ENCODE measurements around the gene TICRR.

The TICRR gene

DNA sequence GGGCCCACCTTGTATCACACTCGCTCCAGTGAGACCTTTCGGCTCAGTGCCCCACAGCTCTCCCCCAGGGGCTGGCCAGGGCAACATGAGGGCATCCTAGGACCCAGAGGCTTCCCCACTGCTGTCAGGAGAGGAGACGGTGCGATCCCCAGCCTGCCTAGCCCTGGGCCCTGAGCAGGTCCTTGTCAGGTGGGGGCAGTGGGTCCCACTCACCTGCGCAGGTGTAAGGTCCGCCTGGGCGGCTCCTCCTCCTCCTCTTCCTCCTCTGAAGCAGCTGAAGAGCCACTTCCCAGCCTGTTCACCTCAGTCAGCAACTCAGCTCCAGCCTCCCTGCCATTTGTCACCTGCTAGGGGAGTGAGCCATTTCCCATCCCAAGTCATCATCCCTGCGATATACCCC lies 70.4 kb downstream of the TICRR start:
- Histone ChIP-seq H3K36me3 (ENCODE audit: control insufficient read depth in 2 of 2, insufficient read depth in 2 of 2, low read length in 2 of 2) (peaks cover 3 to 13% of the 10 kb centered on the region in 2 donors), H3K27me3 (ENCODE audit: control insufficient read depth in 1 of 2, insufficient read depth in 2 of 2, low read length in 2 of 2) (no peaks in the 10 kb centered on the region), H3K27ac (ENCODE audit: low read length) (no peak overlapping the region), H3K4me3 (ENCODE audit: low read length in 2 of 2) (no peak overlapping the region), H3K9me3 (ENCODE audit: control insufficient read depth in 2 of 2, low read length in 2 of 2) (no peaks in the 10 kb centered on the region), H3K4me1 (ENCODE audit: control insufficient read depth, insufficient read depth, low read length) (peaks cover 7% of the 10 kb centered on the region), H3K9ac (ENCODE audit: low read length in 2 of 2) (no peak overlapping the region)

DNA sequence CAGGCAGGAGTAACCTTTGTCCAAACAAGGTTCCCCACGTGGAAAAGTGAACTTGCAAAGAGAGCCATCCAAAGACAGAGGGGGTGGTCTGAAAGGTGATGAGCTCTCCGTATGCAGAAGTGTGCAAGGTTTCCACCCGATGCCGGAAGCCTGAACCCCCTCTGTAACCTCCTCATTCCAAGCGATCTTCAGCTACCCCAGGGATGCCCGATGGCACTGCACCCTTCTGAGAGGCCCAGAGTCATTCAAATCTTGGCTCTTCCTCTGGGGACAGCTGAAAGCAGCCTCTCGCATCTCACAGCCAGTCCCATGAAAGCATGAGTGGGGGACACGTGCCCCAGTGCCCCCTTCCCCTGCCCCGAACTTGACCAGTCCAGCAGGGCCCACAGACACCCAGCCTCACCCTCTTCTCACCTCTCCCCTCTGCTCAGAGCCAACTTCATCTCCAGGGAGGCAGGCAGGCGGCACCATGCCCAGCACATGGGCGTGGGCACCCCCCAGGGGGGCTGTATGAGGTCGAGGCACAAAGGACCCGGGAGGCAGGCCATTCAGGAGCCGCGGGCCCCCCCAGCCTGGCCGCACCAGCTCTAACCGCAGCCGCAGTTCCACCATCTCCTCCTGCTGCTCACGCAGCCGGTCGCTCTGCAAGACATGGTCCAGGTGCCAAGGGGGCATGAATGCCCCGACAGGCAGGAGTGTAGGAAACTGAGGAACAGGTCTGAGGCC lies 71.3 kb downstream of the TICRR start:
- no peak overlapping the region for H3K9ac ChIP-seq (ENCODE audit: low read length in 2 of 2)
- no peak overlapping the region for H3K4me3 ChIP-seq (ENCODE audit: low read length in 2 of 2)
- H3K27me3 ChIP-seq (ENCODE audit: control insufficient read depth in 1 of 2, insufficient read depth in 2 of 2, low read length in 2 of 2): no peaks in the 10 kb centered on the region
- no peaks in the 10 kb centered on the region for H3K9me3 ChIP-seq (ENCODE audit: control insufficient read depth in 2 of 2, low read length in 2 of 2)
- H3K27ac ChIP-seq (ENCODE audit: low read length): no peak overlapping the region
- H3K36me3 ChIP-seq (ENCODE audit: control insufficient read depth in 2 of 2, insufficient read depth in 2 of 2, low read length in 2 of 2): peaks cover 3 to 10% of the 10 kb centered on the region in 2 donors
- peaks cover 7% of the 10 kb centered on the region for H3K4me1 ChIP-seq (ENCODE audit: control insufficient read depth, insufficient read depth, low read length)

DNA sequence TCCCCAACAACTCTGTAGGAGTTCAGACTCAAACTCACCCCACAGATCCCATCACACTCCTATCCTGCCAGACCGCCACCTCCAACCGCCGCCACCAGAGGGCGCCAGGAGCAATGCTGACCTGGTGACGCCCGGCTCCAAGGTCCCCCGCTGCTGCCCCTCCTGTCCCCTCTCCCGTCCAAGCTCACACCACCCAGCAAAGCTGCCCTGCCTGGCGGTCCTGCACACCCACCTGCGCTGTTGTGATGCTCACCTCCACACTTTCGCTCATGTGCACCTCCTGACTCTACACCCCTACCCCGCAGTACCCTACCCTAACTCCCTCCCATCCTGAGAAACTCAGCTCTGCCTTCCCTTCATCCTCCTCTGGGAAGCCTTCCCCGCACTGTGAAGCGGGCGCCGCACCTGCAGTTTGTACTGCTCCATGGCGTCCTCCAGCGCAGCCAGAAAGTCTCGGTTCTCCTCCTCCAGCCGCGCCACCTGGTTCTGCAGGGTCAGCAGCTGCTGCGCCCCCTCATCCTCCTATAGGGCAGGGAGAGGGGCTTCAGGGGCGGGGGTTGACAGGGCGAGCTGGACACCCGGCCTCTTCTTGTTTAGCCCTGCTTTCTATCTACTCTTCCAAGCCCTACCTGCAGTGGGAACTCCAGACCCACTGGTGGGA lies 72.1 kb downstream of the TICRR start:
- Histone ChIP-seq H3K4me1 (ENCODE audit: control insufficient read depth, insufficient read depth, low read length) (peaks cover 7% of the 10 kb centered on the region), H3K9ac (ENCODE audit: low read length in 2 of 2) (no peak overlapping the region), H3K9me3 (ENCODE audit: control insufficient read depth in 2 of 2, low read length in 2 of 2) (no peaks in the 10 kb centered on the region), H3K36me3 (ENCODE audit: control insufficient read depth in 2 of 2, insufficient read depth in 2 of 2, low read length in 2 of 2) (peaks cover 5 to 6% of the 10 kb centered on the region in 2 donors), H3K27ac (ENCODE audit: low read length) (no peak overlapping the region), H3K27me3 (ENCODE audit: control insufficient read depth in 1 of 2, insufficient read depth in 2 of 2, low read length in 2 of 2) (no peaks in the 10 kb centered on the region), H3K4me3 (ENCODE audit: low read length in 2 of 2) (peak overlapping the region in 1 of 2 donors; percentile 44)

DNA sequence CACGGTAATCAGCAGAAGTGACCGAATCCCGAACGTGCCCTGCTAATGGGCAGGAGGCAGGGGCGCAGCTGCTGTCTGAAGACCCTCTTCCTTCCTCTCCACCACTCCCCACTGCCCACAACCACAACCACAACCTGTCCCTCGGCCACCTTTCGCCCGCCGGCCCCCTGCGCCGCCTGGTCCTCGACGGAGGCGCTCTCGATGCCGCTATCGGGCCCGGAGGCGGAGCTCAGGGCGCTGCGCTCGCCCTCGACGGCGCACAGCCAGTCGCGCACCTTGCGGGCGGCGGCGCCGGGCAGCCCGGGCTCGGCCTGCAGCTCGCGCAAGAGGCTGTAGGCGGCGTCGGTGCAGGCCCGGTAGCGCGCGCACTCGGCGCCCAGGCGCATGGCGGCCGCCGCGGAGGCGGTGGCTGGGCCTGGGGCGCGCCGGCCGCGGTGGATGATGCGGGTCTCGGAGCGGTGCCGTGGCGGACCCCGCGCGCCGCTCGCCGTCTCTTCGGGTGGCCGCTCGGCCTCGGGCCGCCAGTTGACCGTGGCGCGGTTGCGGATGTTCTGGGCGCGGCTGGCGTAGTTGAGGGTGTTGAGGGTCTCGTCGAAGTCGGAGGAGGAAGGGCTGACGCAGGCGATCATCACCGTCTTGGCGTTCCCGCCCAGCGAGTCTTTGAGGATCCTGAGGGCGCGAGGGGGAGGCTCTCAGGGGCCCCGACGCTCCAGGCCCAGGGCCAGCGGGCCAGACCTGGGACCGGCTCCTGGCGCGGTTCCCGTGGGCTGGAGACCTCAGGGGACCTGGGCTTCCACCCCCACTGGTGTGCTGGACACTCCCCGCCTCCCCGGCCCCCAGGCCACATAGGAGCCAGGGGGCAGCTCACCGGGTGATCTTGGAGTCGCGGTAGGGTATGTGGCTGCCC lies 73.1 kb downstream of the TICRR start:
- Histone ChIP-seq H3K9ac (ENCODE audit: low read length in 2 of 2) (no peak overlapping the region), H3K36me3 (ENCODE audit: control insufficient read depth in 2 of 2, insufficient read depth in 2 of 2, low read length in 2 of 2) (peaks cover 4 to 5% of the 10 kb centered on the region in 2 donors), H3K9me3 (ENCODE audit: control insufficient read depth in 2 of 2, low read length in 2 of 2) (no peaks in the 10 kb centered on the region), H3K4me3 (ENCODE audit: low read length in 2 of 2) (no peak overlapping the region), H3K27me3 (ENCODE audit: control insufficient read depth in 1 of 2, insufficient read depth in 2 of 2, low read length in 2 of 2) (no peaks in the 10 kb centered on the region), H3K4me1 (ENCODE audit: control insufficient read depth, insufficient read depth, low read length) (peaks cover 7% of the 10 kb centered on the region), H3K27ac (ENCODE audit: low read length) (no peak overlapping the region)

DNA sequence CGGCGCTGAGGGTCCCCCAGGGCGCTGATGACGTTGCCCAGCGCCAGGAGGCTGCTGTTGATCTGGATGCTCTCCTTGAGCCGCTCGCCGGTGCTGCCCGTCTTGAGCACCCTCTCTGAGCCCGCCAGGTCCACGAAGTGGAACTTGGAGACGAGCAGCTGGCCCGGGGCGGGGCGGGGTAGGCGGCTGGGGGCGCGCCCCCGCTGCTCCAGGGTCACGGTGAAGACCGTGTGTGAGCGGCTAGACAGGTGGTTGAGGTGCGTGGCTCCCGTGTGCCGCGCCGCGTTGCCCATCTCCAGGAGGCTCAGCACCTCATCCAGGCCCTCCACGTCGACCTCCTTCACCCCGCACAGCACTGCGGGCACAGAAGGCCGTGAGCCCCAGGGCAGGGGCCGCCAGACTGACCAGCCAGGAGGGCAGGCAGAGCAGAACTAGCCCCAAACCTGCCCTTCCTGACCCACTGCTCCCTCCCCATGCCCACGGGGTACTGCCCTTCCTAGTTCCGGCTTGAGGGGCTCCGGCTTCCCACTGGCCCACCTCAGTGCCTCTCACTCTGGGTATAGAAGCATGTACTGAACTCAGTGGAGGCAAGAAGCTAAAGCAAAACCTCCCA lies 73.8 kb downstream of the TICRR start:
- Histone ChIP-seq H3K36me3 (ENCODE audit: control insufficient read depth in 2 of 2, insufficient read depth in 2 of 2, low read length in 2 of 2) (peaks cover 3 to 5% of the 10 kb centered on the region in 2 donors), H3K4me3 (ENCODE audit: low read length in 2 of 2) (no peak overlapping the region), H3K9ac (ENCODE audit: low read length in 2 of 2) (no peak overlapping the region), H3K27ac (ENCODE audit: low read length) (no peak overlapping the region), H3K9me3 (ENCODE audit: control insufficient read depth in 2 of 2, low read length in 2 of 2) (no peaks in the 10 kb centered on the region), H3K27me3 (ENCODE audit: control insufficient read depth in 1 of 2, insufficient read depth in 2 of 2, low read length in 2 of 2) (no peaks in the 10 kb centered on the region), H3K4me1 (ENCODE audit: control insufficient read depth, insufficient read depth, low read length) (peaks cover 7% of the 10 kb centered on the region)

DNA sequence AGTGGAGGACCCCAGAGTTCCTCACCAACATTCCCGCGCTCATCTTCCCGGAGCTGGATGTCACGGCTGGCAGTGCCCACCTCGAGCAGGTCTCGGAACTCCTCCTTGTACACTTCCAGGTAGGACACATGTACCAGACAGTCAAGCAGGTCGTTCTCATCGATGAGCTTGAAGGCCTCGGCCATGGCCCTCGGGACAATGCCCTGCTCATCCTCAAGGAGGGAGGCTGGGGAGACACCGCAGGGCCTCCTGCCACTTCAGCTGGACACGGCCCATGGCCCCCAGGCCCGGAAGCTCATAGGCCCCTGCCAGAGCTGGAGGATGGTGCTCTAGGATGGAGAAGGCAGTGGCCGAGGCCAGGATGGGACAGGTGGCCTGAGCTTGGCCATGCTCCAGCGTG lies 74.4 kb downstream of the TICRR start:
- H3K36me3 ChIP-seq (ENCODE audit: control insufficient read depth in 2 of 2, insufficient read depth in 2 of 2, low read length in 2 of 2): peaks cover 2 to 3% of the 10 kb centered on the region in 2 donors
- H3K9me3 ChIP-seq (ENCODE audit: control insufficient read depth in 2 of 2, low read length in 2 of 2): no peaks in the 10 kb centered on the region
- H3K4me1 ChIP-seq (ENCODE audit: control insufficient read depth, insufficient read depth, low read length): peaks cover 12% of the 10 kb centered on the region
- no peak overlapping the region for H3K4me3 ChIP-seq (ENCODE audit: low read length in 2 of 2)
- no peaks in the 10 kb centered on the region for H3K27me3 ChIP-seq (ENCODE audit: control insufficient read depth in 1 of 2, insufficient read depth in 2 of 2, low read length in 2 of 2)
- H3K9ac ChIP-seq (ENCODE audit: low read length in 2 of 2): no peak overlapping the region
- H3K27ac ChIP-seq (ENCODE audit: low read length): no peak overlapping the region

DNA sequence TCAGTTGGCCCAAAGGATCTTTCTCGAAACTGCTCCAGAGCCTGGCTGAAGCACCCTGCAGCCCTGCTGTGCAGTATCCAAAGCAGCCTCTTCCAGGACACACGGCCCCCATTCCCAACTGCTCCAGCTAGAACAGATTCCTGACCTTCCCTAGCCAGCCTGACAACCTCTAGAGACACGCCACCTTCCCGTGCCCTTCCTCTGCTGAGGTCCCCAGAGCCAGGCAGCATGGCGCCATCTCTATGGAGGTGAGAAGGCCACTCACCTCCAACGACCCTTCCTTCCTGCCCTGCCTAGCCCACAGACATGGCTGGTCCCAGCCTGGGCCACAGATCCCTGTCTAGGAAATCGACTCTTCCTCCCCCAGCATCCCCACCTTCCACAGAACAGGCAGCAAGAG lies 76.9 kb downstream of the TICRR start:
- Histone ChIP-seq H3K9ac (ENCODE audit: low read length in 2 of 2) (no peak overlapping the region), H3K36me3 (ENCODE audit: control insufficient read depth in 2 of 2, insufficient read depth in 2 of 2, low read length in 2 of 2) (peaks cover 2 to 3% of the 10 kb centered on the region in 2 donors), H3K4me1 (ENCODE audit: control insufficient read depth, insufficient read depth, low read length) (peaks cover 13% of the 10 kb centered on the region), H3K27me3 (ENCODE audit: control insufficient read depth in 1 of 2, insufficient read depth in 2 of 2, low read length in 2 of 2) (no peaks in the 10 kb centered on the region), H3K27ac (ENCODE audit: low read length) (no peak overlapping the region), H3K9me3 (ENCODE audit: control insufficient read depth in 2 of 2, low read length in 2 of 2) (no peaks in the 10 kb centered on the region), H3K4me3 (ENCODE audit: low read length in 2 of 2) (no peak overlapping the region)

DNA sequence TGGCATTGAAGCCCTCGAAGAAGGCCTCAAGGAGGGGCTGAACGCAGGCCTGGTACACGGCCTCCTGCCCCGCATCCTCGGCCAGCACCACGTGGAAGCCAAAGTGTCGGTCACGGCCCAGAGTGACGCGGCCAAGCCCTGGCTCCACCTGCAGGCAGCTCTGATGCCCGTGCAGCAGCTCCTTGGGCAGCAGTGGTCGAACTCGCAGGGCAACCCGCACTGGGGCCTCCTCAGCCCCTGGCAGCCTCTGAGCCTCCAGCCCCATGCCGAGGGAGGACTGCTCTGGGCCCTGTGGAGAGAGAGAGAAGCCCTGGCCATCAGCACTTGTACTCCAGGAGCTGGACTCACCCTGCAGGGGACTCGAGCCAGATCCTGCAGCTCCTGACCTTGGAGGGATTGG lies 77.4 kb downstream of the TICRR start:
- no peaks in the 10 kb centered on the region for H3K9me3 ChIP-seq (ENCODE audit: control insufficient read depth in 2 of 2, low read length in 2 of 2)
- no peak overlapping the region for H3K4me3 ChIP-seq (ENCODE audit: low read length in 2 of 2)
- H3K36me3 ChIP-seq (ENCODE audit: control insufficient read depth in 2 of 2, insufficient read depth in 2 of 2, low read length in 2 of 2): peaks cover 2 to 3% of the 10 kb centered on the region in 2 donors
- H3K9ac ChIP-seq (ENCODE audit: low read length in 2 of 2): no peak overlapping the region
- no peak overlapping the region for H3K27ac ChIP-seq (ENCODE audit: low read length)
- H3K27me3 ChIP-seq (ENCODE audit: control insufficient read depth in 1 of 2, insufficient read depth in 2 of 2, low read length in 2 of 2): no peaks in the 10 kb centered on the region
- H3K4me1 ChIP-seq (ENCODE audit: control insufficient read depth, insufficient read depth, low read length): peaks cover 10% of the 10 kb centered on the region

DNA sequence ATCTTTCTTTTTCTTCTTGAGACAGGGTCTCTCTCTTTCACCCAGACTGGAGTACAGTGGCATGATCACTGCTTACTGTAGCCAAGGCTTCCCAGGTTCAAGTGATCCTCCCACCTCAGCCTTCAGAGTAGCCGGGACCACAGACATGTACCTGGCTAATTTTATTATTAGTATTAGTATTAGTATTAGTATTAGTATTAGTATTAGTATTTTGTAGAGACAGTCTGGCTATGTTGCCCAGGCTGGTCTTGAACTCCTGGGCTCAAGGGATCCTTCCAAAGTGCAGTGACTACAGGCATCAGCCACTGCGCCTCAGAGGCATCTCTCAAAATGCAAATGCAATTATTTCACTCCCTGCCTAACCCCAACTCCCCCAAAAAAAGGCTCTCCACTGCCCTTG lies 78.3 kb downstream of the TICRR start:
- Histone ChIP-seq H3K9ac (ENCODE audit: low read length in 2 of 2) (no peak overlapping the region), H3K27me3 (ENCODE audit: control insufficient read depth in 1 of 2, insufficient read depth in 2 of 2, low read length in 2 of 2) (no peaks in the 10 kb centered on the region), H3K36me3 (ENCODE audit: control insufficient read depth in 2 of 2, insufficient read depth in 2 of 2, low read length in 2 of 2) (peaks cover 2 to 3% of the 10 kb centered on the region in 2 donors), H3K4me3 (ENCODE audit: low read length in 2 of 2) (no peak overlapping the region), H3K27ac (ENCODE audit: low read length) (no peak overlapping the region), H3K4me1 (ENCODE audit: control insufficient read depth, insufficient read depth, low read length) (peaks cover 10% of the 10 kb centered on the region), H3K9me3 (ENCODE audit: control insufficient read depth in 2 of 2, low read length in 2 of 2) (no peaks in the 10 kb centered on the region)

DNA sequence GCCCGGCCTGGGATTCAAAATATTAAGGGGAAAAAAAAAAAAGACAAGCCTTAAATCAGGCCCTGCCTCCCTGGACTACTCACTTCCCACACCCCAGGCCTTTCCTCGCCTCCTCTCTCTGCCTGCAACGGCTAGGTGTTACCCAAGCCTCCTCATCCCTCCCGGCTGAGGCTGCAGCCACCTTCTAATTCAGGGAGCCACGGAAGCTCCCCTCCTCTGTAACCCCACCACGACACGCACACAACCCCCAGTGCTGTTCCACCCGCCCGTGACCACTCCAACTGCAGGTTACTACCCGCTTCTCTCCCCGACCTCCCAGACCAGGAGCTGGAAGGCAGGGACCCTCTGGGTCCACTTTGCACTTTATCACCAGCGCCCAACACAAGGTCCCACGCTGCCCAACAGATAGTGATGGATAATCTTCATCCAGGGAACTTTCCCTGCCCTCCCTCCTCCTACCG lies 79.1 kb downstream of the TICRR start:
- no peaks in the 10 kb centered on the region for H3K9me3 ChIP-seq (ENCODE audit: control insufficient read depth in 2 of 2, low read length in 2 of 2)
- no peaks in the 10 kb centered on the region for H3K27me3 ChIP-seq (ENCODE audit: control insufficient read depth in 1 of 2, insufficient read depth in 2 of 2, low read length in 2 of 2)
- peaks cover 10% of the 10 kb centered on the region for H3K4me1 ChIP-seq (ENCODE audit: control insufficient read depth, insufficient read depth, low read length)
- peaks cover 2 to 3% of the 10 kb centered on the region in 2 donors for H3K36me3 ChIP-seq (ENCODE audit: control insufficient read depth in 2 of 2, insufficient read depth in 2 of 2, low read length in 2 of 2)
- no peak overlapping the region for H3K27ac ChIP-seq (ENCODE audit: low read length)
- peak overlapping the region; percentile 68 to 70 for H3K9ac ChIP-seq (ENCODE audit: low read length in 2 of 2)
- H3K4me3 ChIP-seq (ENCODE audit: low read length in 2 of 2): peak overlapping the region; percentile 66 to 83

Data from stomach smooth muscle (tissue), 2 donors.